ENCODE results near the gene TMPRSS11D. TPM values are rescaled to one million over a fixed set of nuclear protein-coding genes. Genes with fewer than 3 reads are reported as not detected.

The TMPRSS11D gene
- polyA plus RNA-seq, 1 donor from 2014 or later = not detected

GRCh38 chr4:67897686-67898085, 13.9 kb upstream of the TMPRSS11D start:
- Histone ChIP-seq H3K4me3 (ENCODE audit: low read length) (no peak overlapping the region), H3K27ac (ENCODE audit: low read length) (no peak overlapping the region), H3K9me3 (ENCODE audit: low read length) (no peaks in the 10 kb centered on the region), H4K20me1 (ENCODE audit: insufficient read depth) (no peaks in the 10 kb centered on the region), H3K36me3 (ENCODE audit: insufficient read depth, low read length) (no peaks in the 10 kb centered on the region), H3F3A (ENCODE audit: insufficient read depth, low read length, poor library complexity, severe bottlenecking) (no peaks in the 10 kb centered on the region), H3K9ac (ENCODE audit: low read length) (no peak overlapping the region), H3K4me2 (ENCODE audit: low read length) (no peak overlapping the region), H2AFZ (ENCODE audit: low read depth, low read length) (no peak overlapping the region), H3K79me2 (replicated peaks; ENCODE audit: insufficient read depth, low read length) (no peaks in the 10 kb centered on the region), H3K27me3 (ENCODE audit: insufficient read depth, low read depth, low read length) (no peaks in the 10 kb centered on the region), H3K9me2 (ENCODE audit: insufficient read depth, low read length) (no peaks in the 10 kb centered on the region)
- TF ChIP-seq EZH2 (IDR thresholded peaks at IDR 0.05; ENCODE audit: borderline replicate concordance, insufficient read depth, low read length, poor library complexity, severe bottlenecking) (no peak), TAF1 (IDR thresholded peaks at IDR 0.05; ENCODE audit: low read depth) (no peak), POLR2AphosphoS5 (IDR thresholded peaks at IDR 0.05) (no peak), RAD21 (conservative IDR thresholded peaks at IDR 0.05) (no peak), EP300 (conservative IDR thresholded peaks at IDR 0.05; ENCODE audit: poor library complexity, severe bottlenecking) (no peak), SMC3 (conservative IDR thresholded peaks at IDR 0.05; ENCODE audit: poor library complexity) (no peak), MXI1 (conservative IDR thresholded peaks at IDR 0.05; ENCODE audit: poor library complexity, severe bottlenecking) (no peak)
- TF ChIP-seq, protein P1, sequence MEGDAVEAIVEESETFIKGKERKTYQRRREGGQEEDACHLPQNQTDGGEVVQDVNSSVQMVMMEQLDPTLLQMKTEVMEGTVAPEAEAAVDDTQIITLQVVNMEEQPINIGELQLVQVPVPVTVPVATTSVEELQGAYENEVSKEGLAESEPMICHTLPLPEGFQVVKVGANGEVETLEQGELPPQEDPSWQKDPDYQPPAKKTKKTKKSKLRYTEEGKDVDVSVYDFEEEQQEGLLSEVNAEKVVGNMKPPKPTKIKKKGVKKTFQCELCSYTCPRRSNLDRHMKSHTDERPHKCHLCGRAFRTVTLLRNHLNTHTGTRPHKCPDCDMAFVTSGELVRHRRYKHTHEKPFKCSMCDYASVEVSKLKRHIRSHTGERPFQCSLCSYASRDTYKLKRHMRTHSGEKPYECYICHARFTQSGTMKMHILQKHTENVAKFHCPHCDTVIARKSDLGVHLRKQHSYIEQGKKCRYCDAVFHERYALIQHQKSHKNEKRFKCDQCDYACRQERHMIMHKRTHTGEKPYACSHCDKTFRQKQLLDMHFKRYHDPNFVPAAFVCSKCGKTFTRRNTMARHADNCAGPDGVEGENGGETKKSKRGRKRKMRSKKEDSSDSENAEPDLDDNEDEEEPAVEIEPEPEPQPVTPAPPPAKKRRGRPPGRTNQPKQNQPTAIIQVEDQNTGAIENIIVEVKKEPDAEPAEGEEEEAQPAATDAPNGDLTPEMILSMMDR (IDR thresholded peaks at IDR 0.05; ENCODE audit: poor library complexity, severe bottlenecking) = no peak
- TF ChIP-seq, protein P2, sequence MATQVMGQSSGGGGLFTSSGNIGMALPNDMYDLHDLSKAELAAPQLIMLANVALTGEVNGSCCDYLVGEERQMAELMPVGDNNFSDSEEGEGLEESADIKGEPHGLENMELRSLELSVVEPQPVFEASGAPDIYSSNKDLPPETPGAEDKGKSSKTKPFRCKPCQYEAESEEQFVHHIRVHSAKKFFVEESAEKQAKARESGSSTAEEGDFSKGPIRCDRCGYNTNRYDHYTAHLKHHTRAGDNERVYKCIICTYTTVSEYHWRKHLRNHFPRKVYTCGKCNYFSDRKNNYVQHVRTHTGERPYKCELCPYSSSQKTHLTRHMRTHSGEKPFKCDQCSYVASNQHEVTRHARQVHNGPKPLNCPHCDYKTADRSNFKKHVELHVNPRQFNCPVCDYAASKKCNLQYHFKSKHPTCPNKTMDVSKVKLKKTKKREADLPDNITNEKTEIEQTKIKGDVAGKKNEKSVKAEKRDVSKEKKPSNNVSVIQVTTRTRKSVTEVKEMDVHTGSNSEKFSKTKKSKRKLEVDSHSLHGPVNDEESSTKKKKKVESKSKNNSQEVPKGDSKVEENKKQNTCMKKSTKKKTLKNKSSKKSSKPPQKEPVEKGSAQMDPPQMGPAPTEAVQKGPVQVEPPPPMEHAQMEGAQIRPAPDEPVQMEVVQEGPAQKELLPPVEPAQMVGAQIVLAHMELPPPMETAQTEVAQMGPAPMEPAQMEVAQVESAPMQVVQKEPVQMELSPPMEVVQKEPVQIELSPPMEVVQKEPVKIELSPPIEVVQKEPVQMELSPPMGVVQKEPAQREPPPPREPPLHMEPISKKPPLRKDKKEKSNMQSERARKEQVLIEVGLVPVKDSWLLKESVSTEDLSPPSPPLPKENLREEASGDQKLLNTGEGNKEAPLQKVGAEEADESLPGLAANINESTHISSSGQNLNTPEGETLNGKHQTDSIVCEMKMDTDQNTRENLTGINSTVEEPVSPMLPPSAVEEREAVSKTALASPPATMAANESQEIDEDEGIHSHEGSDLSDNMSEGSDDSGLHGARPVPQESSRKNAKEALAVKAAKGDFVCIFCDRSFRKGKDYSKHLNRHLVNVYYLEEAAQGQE (IDR thresholded peaks at IDR 0.05; ENCODE audit: borderline replicate concordance) = no peak

DNA sequence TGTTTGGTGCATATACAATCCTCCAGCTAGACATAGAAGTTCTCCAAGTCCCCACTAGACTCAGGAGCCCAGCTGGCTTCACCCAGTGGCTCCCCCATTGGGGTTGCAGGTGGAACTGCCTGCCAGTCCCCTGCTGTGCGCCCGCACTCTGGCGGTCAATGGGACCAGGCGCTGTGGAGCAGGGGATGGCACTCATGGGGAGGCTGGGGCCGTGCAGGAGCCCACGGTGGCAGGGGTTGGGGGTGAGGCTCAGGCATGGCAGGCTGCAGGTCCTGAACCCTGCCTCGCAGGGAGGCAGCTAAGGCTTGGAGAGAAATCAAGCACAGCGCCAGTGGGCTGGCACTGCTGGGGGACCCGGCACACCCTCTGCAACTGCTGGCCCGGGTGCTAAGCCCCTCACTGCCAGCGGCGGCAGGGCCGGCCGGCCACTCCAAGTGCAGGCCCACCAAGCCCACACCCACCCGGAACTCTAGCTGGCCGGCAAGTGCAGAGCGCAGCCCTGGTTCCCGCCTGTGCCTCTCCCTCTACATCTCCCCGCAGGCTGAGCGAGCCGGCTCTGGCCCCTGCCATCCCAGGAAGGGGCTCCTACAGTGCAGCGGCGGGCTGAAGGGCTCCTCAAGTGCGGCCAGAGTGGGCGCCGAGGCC, 12.7 kb upstream of the TMPRSS11D start:
- Histone ChIP-seq H3K4me3 (ENCODE audit: low read length) (no peak overlapping the region), H3K9me3 (ENCODE audit: low read length) (no peaks in the 10 kb centered on the region), H3F3A (ENCODE audit: insufficient read depth, low read length, poor library complexity, severe bottlenecking) (no peaks in the 10 kb centered on the region), H3K9me2 (ENCODE audit: insufficient read depth, low read length) (no peaks in the 10 kb centered on the region), H3K79me2 (replicated peaks; ENCODE audit: insufficient read depth, low read length) (no peaks in the 10 kb centered on the region), H4K20me1 (ENCODE audit: insufficient read depth) (no peaks in the 10 kb centered on the region), H3K36me3 (ENCODE audit: insufficient read depth, low read length) (no peaks in the 10 kb centered on the region), H3K9ac (ENCODE audit: low read length) (no peak overlapping the region), H3K27me3 (ENCODE audit: insufficient read depth, low read depth, low read length) (no peaks in the 10 kb centered on the region), H2AFZ (ENCODE audit: low read depth, low read length) (no peak overlapping the region), H3K27ac (ENCODE audit: low read length) (no peak overlapping the region), H3K4me2 (ENCODE audit: low read length) (no peak overlapping the region)
- TF ChIP-seq TAF1 (IDR thresholded peaks at IDR 0.05; ENCODE audit: low read depth) = no peak
- no peak for TF ChIP-seq SMC3 (conservative IDR thresholded peaks at IDR 0.05; ENCODE audit: poor library complexity)
- TF ChIP-seq, protein P1 (IDR thresholded peaks at IDR 0.05; ENCODE audit: poor library complexity, severe bottlenecking) = no peak
- no peak for TF ChIP-seq RAD21 (conservative IDR thresholded peaks at IDR 0.05)
- TF ChIP-seq MXI1 (conservative IDR thresholded peaks at IDR 0.05; ENCODE audit: poor library complexity, severe bottlenecking) = no peak
